ENCODE data around the gene HS6ST2.

Gene HS6ST2

GRCh38 chrX:132843363-132843762 lies 115.1 kb downstream of the HS6ST2 start:
- DNase-seq (ENCODE audit: low read depth), result no peak

GRCh38 chrX:132842460-132843238 lies 115.8 kb downstream of the HS6ST2 start:
- no peak for DNase-seq (ENCODE audit: low read depth)

DNA sequence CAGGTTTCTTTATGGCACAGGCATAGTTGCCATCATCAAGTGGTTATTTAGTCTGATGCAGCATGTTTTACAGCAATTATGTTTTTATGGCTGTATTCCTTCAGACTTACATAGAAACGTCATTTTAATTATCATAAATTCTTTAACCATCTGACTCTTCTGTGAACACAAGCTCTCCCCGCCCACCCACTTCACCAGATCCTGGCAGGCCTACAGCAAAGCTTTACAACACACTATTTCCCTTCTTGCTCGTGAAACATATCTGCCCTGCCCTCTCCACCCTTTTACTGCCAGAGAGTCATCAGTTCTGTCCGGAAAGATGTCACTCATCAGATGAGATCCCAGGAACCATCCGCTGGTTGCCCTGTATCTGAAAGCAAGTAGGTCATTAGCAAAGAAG lies 120.5 kb downstream of the HS6ST2 start:
- no peak for DNase-seq (ENCODE audit: low read depth)

DNA sequence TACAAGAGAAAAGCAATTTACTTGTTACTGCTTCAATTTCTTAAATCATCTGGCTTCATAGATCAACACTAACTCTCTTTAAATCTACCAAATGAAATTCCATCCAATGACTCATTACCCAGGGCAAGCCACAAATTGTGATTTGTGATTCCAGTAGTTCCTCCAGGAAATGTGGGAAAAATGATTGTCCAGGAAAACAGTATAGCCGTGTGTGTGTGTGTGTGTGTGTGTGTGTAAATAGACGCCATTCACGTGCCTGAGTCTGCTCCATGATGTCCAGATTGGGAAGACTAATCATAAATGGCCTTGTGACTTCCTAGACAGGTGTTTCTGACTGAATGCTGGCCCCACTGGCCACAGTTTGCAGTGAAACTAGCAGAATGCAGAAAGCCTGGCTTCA lies 121.3 kb downstream of the HS6ST2 start:
- DNase-seq (ENCODE audit: low read depth), result no peak

DNA sequence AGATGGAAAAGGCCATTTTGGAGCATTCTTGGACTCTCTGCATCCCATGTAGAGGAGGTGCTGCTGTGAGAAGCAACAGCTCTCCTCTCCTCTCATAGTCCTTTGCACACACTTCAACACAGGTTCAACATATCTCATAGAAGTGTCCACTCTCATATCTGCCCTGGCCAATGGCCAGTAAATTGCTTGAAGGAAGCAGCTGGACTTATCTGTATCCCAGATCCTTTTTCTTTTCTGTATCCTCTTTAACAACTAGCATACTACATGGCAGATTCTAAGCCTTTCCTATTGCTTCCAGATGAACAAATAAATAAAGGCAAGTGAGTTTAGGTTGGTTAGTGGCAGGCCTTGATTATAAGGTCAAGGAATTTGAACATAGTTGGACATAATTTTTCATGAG lies 122.0 kb downstream of the HS6ST2 start:
- no peak for DNase-seq (ENCODE audit: low read depth)

- DNase-seq (ENCODE audit: low read depth), result no peak
These were observed 123.7 kb downstream of the HS6ST2 start for GRCh38 chrX:132834741-132835140.

- no peak for DNase-seq (ENCODE audit: low read depth)
These were observed 124.3 kb downstream of the HS6ST2 start for GRCh38 chrX:132834109-132834508.

DNA sequence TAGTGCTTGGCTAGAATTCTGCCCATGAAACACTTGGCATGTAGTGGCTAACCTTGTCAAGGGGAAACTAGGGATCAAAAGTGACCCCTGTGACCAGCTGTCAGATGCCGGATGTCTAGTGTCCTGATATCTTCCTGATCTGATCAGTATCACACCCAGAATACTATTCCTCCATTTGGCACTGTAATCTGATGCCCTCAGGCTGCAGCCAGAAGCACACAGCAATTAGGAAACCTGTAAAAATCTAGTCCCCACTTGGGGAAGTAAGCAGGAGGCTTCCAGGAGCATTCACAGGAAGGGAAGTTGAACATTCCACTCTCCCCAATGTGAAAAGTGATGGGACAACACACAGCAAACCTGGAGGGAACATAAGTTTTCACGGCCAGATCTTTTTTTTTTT lies 125.1 kb downstream of the HS6ST2 start:
- no peak for DNase-seq (ENCODE audit: low read depth)

DNA sequence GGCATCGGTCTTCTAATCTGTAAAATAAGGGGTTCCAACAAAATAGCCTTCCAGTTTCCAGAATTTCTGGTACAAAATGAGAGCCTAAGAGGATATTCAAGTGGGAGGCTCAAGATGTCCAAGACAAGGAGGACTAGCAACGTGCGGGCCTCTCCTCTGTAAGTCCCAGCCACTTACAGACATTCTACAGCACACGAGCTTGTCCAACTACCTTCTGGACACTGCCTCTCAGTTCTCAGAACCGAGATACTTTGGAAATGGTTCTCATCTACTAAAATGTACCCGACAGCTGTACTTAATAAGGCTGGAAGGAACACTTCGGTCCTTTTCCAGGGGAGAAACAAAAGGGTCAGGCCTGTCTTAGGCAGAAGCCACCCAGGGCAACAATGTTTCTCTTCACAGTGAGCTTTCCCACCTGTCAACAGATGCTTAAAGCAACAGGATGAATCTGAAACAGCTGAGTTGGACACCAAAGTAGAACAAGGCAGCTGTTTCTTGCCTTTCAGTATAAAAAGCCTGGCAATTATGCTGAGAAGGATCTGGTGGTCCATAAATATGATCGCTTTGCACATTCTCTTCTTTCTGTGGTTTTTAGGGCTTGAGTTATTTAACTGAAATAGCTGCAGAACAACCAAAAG lies 127.0 kb downstream of the HS6ST2 start:
- no peak for DNase-seq (ENCODE audit: low read depth)

DNA sequence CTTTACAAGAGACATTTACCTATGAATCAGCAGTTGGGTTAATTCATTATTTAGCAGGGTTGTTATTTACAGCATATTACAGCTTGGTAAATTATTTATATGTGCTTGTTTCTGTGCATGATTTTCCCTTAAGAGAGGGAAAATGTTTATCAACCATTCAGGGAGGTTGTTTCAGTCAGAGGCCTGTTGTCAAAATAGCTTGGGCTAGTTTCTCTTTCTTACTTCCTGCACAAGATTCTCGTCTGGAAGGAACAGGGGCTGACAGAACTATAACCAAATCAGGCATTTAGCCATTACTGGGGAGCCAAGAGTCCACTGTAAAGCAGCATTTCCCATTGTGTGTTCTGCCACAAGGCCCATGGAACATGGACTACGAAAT lies 135.8 kb downstream of the HS6ST2 start:
- no peak for DNase-seq (ENCODE audit: low read depth)

- no peak for DNase-seq (ENCODE audit: low read depth)
These were observed 136.3 kb downstream of the HS6ST2 start for GRCh38 chrX:132821974-132822633.

GRCh38 chrX:132820675-132821074 lies 137.8 kb downstream of the HS6ST2 start:
- DNase-seq (ENCODE audit: low read depth), result no peak

- DNase-seq (ENCODE audit: low read depth), result no peak
These were observed 138.6 kb downstream of the HS6ST2 start for GRCh38 chrX:132819711-132820264.

DNA sequence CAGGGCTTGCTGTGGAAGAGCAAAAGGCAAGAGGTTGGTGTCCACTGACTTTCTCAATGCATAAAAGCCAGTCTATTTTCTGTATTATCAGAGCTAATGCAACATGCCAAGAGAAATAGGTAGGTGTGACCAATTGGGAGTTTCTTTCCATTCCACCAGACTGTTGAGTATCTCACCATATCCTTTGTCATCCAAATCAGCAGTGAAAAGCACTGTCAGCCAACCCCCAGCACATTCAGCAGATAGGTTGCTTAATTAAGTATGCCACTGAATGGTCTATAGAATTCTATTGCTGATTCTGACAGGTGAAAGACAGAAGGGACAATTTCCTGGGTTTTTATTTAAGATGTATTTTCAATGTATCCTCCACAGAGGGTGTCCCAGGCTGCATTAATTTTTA lies 139.8 kb downstream of the HS6ST2 start:
- DNase-seq (ENCODE audit: low read depth), result no peak

GRCh38 chrX:132815643-132816042 lies 142.8 kb downstream of the HS6ST2 start:
- DNase-seq (ENCODE audit: low read depth), result no peak

DNA sequence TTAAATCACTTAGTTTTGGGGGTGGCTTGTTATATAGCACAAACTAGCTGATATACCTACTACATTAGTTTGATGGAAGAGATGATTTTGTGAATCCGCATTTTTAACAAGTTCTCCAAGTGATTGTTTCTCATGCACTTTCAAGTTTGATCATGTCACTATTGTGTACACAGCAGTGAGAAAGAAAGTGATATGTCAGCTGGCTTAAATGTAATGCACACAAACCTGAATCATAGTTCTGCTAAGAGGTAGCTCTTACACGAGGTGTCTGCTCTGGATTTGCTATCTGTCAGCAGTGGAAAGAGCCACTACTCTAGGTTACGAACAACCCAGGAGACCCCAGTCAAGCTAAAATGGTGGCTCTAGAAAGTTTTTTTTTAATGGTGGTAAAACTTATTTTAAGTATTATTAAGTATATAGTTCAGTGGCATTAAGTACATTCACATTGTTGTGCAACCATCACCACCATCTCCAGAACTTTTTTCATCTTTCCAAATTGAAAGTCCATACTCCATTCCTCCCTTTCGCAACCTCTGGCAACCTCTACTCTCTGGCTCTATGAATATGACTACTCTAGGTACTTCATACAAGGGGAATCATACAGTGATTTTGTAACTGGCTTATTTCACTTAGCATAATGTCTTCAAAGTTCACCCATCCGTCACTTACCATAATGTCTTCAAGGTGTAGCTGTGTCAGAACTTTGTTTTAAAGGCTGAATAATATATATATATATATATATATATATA lies 147.3 kb downstream of the HS6ST2 start:
- no peak for DNase-seq (ENCODE audit: low read depth)

- no peak for DNase-seq (ENCODE audit: low read depth)
These were observed 147.9 kb downstream of the HS6ST2 start for GRCh38 chrX:132810488-132810887.

GRCh38 chrX:132809581-132809980 lies 148.8 kb downstream of the HS6ST2 start:
- no peak for DNase-seq (ENCODE audit: low read depth)

GRCh38 chrX:132807411-132808030 lies 150.9 kb downstream of the HS6ST2 start:
- DNase-seq (ENCODE audit: low read depth), result no peak

DNA sequence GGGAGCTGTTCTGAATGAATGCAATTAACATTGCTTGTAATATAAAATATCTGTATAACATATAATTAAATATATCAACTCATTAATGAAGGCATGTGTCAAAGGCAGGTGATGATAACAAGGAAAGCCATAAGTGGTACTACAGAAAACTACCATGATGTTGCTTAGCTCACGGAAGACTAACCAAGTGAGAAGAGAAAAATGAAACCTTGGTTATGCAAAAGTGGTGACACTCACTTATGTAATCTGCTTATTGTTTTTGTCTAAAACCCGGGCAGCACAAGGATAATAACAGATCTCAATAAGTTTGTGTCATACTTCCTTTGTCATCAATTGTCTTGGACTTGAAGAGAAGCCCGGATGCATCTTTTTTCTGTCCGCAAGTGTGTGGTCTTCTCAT lies 156.4 kb downstream of the HS6ST2 start:
- no peak for DNase-seq (ENCODE audit: low read depth)

GRCh38 chrX:132795181-132795580 lies 163.2 kb downstream of the HS6ST2 start:
- no peak for DNase-seq (ENCODE audit: low read depth)

DNA sequence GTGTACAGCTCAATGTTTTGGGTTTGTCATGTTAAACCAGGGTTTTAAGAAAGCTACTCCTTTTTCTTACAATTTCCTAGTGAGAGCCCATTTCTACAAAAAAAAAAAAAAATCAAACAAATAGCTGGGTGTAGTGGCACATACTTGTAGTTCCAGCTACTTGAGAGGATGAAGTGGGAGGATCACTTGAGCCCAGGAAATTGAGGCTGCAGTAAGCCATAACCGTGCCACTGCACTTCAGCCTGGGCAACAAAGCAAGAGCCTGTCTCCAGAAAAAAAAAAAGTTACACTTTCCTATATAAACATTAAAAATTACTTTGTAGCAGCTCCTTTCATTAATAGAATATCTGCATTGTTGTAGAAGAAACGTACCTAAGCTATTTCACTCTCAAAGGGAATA lies 166.7 kb downstream of the HS6ST2 start:
- DNase-seq (ENCODE audit: low read depth), result no peak

All from stimulated activated CD8-positive, alpha-beta memory T cell treated with anti-CD3 and anti-CD28 coated beads, Interleukin-7, amount 100 ng/mL, for 24 hours (primary cell).